Hepatocyte (in vitro differentiated cells): Measurements from ENCODE around the gene WDFY4.

Experiments
- CTCF ChIP-seq: fragments of 200-600 bp; sonication (generic); IDR thresholded peaks from 2 replicates; pipeline ENCODE4 v1.5.1; 2016; ENCODE audit warnings: antibody characterized with exemption, mild to moderate bottlenecking; ENCODE audit not compliant: poor library complexity
- EZH2 ChIP-seq: fragments of 200-600 bp; sonication (generic); IDR thresholded peaks from 2 replicates; pipeline ENCODE4 v1.6.1; 2016; ENCODE audit warnings: antibody characterized with exemption, mild to moderate bottlenecking, borderline replicate concordance
- EZH2phosphoT487 ChIP-seq: fragments of 200-600 bp; sonication (generic); IDR thresholded peaks from one replicate; pipeline ENCODE4 v1.6.1; 2018; ENCODE audit warnings: antibody characterized with exemption, mild to moderate bottlenecking, low read depth, moderate library complexity; ENCODE audit not compliant: unreplicated experiment, severe bottlenecking

- no peak for TF ChIP-seq EZH2
- TF ChIP-seq CTCF, result no peak
- no peak for TF ChIP-seq EZH2phosphoT487
Measured at GRCh38 chr10:48765527-48765926, 80.9 kb downstream of the WDFY4 start.
